Measurements from ENCODE around the gene ELL.

ELL gene

GRCh38 chr19:18478545-18479311 is 43.1 kb downstream of the ELL start:
- H3K9ac ChIP-seq (ENCODE audit: low read depth in 1 of 2, low read length in 2 of 2), result no peak overlapping the region
- no peaks in the 10 kb centered on the region for H3K9me3 ChIP-seq (ENCODE audit: control insufficient read depth in 1 of 2, low read length in 2 of 2)
- H3K4me3 ChIP-seq (ENCODE audit: low read depth in 1 of 2, low read length in 2 of 2), result no peak overlapping the region
- peak overlapping the region; percentile 63 for H3K27ac ChIP-seq (ENCODE audit: low read depth, low read length)
- H3K36me3 ChIP-seq (ENCODE audit: control insufficient read depth in 1 of 2, insufficient read depth in 2 of 2, low read length in 2 of 2), result no peaks in the 10 kb centered on the region
- peaks cover 51 to 83% of the 10 kb centered on the region in 2 donors for H3K4me1 ChIP-seq (ENCODE audit: control insufficient read depth in 1 of 2, insufficient read depth in 2 of 2, low read length in 2 of 2)
- H3K27me3 ChIP-seq (ENCODE audit: control insufficient read depth in 1 of 2, insufficient read depth in 2 of 2, low read length in 2 of 2), result no peaks in the 10 kb centered on the region

- no peak overlapping the region for H3K4me3 ChIP-seq (ENCODE audit: low read depth in 1 of 2, low read length in 2 of 2)
- H3K36me3 ChIP-seq (ENCODE audit: control insufficient read depth in 1 of 2, insufficient read depth in 2 of 2, low read length in 2 of 2), result no peaks in the 10 kb centered on the region
- H3K9ac ChIP-seq (ENCODE audit: low read depth in 1 of 2, low read length in 2 of 2), result no peak overlapping the region
- H3K4me1 ChIP-seq (ENCODE audit: control insufficient read depth in 1 of 2, insufficient read depth in 2 of 2, low read length in 2 of 2), result peaks cover 54 to 80% of the 10 kb centered on the region in 2 donors
- H3K27me3 ChIP-seq (ENCODE audit: control insufficient read depth in 1 of 2, insufficient read depth in 2 of 2, low read length in 2 of 2), result no peaks in the 10 kb centered on the region
- H3K9me3 ChIP-seq (ENCODE audit: control insufficient read depth in 1 of 2, low read length in 2 of 2), result no peaks in the 10 kb centered on the region
- H3K27ac ChIP-seq (ENCODE audit: low read depth, low read length), result no peak overlapping the region
Measured at GRCh38 chr19:18477974-18478373, 43.9 kb downstream of the ELL start.

GRCh38 chr19:18477042-18477779 is 44.7 kb downstream of the ELL start:
- H3K27me3 ChIP-seq (ENCODE audit: control insufficient read depth in 1 of 2, insufficient read depth in 2 of 2, low read length in 2 of 2), result no peaks in the 10 kb centered on the region
- peaks cover 0 to 1% of the 10 kb centered on the region in 2 donors for H3K36me3 ChIP-seq (ENCODE audit: control insufficient read depth in 1 of 2, insufficient read depth in 2 of 2, low read length in 2 of 2)
- H3K27ac ChIP-seq (ENCODE audit: low read depth, low read length), result no peak overlapping the region
- H3K9me3 ChIP-seq (ENCODE audit: control insufficient read depth in 1 of 2, low read length in 2 of 2), result no peaks in the 10 kb centered on the region
- peaks cover 54 to 82% of the 10 kb centered on the region in 2 donors for H3K4me1 ChIP-seq (ENCODE audit: control insufficient read depth in 1 of 2, insufficient read depth in 2 of 2, low read length in 2 of 2)
- no peak overlapping the region for H3K4me3 ChIP-seq (ENCODE audit: low read depth in 1 of 2, low read length in 2 of 2)
- H3K9ac ChIP-seq (ENCODE audit: low read depth in 1 of 2, low read length in 2 of 2), result no peak overlapping the region

DNA sequence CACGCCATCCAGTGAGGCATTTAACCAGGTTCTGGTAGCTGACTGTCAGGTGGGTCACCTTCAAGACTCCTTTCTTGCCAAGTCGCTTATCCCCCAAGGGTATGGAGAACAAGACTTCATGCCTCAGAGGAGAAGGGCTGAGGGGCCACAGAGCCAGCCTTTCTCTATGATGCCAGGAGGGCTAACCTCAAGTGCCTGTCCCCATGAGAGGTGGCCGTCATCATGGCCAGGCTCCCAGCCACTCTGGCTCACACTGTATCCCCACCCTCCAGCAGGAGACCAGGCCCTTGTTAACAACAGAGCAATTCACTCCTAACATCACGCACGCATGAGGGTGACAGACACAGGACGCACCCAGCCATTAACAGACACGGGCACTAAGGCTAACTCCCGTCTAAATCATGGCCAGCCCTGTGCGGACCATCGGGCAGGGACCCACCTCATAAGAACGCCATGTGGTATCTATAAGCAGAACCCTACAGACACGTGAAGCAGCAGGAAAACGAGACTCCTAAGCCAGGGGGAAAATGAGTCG is 45.3 kb downstream of the ELL start:
- H3K27ac ChIP-seq (ENCODE audit: low read depth, low read length), result no peak overlapping the region
- peaks cover 54 to 81% of the 10 kb centered on the region in 2 donors for H3K4me1 ChIP-seq (ENCODE audit: control insufficient read depth in 1 of 2, insufficient read depth in 2 of 2, low read length in 2 of 2)
- peaks cover 0 to 6% of the 10 kb centered on the region in 2 donors for H3K36me3 ChIP-seq (ENCODE audit: control insufficient read depth in 1 of 2, insufficient read depth in 2 of 2, low read length in 2 of 2)
- H3K9ac ChIP-seq (ENCODE audit: low read depth in 1 of 2, low read length in 2 of 2), result no peak overlapping the region
- H3K4me3 ChIP-seq (ENCODE audit: low read depth in 1 of 2, low read length in 2 of 2), result no peak overlapping the region
- H3K27me3 ChIP-seq (ENCODE audit: control insufficient read depth in 1 of 2, insufficient read depth in 2 of 2, low read length in 2 of 2), result no peaks in the 10 kb centered on the region
- no peaks in the 10 kb centered on the region for H3K9me3 ChIP-seq (ENCODE audit: control insufficient read depth in 1 of 2, low read length in 2 of 2)

DNA sequence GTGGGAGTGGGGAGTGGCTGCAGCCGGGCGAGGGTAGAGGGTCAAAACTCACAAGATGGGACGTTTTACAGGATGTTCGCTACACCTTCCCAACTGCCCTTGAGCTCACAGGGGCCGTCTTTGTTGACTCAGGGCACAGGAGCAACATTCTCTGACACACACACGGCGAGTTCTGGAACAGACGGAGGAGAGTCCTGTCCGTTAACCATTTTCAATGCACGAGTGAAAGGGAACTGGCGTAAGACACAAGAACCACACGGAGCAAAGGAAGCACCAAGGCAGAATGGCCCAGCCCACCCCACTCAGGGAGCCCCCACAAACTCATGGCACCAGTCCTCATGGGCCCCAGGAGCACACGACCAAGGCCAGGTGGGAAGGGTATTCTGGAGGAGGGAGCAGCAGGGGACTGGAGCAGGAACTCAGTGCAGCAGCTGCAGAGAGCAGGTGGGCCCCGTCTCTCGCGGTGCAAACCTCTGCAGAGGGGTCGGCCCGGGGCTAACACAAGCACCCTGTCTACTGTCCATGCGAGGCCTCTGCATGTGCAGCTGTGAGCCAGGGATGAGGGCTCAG is 46.0 kb downstream of the ELL start:
- H3K4me3 ChIP-seq (ENCODE audit: low read depth in 1 of 2, low read length in 2 of 2), result no peak overlapping the region
- H3K9ac ChIP-seq (ENCODE audit: low read depth in 1 of 2, low read length in 2 of 2), result no peak overlapping the region
- H3K27ac ChIP-seq (ENCODE audit: low read depth, low read length), result peak overlapping the region; percentile 0
- H3K4me1 ChIP-seq (ENCODE audit: control insufficient read depth in 1 of 2, insufficient read depth in 2 of 2, low read length in 2 of 2), result peaks cover 48 to 74% of the 10 kb centered on the region in 2 donors
- no peaks in the 10 kb centered on the region for H3K27me3 ChIP-seq (ENCODE audit: control insufficient read depth in 1 of 2, insufficient read depth in 2 of 2, low read length in 2 of 2)
- H3K36me3 ChIP-seq (ENCODE audit: control insufficient read depth in 1 of 2, insufficient read depth in 2 of 2, low read length in 2 of 2), result peaks cover 0 to 6% of the 10 kb centered on the region in 2 donors
- H3K9me3 ChIP-seq (ENCODE audit: control insufficient read depth in 1 of 2, low read length in 2 of 2), result no peaks in the 10 kb centered on the region

DNA sequence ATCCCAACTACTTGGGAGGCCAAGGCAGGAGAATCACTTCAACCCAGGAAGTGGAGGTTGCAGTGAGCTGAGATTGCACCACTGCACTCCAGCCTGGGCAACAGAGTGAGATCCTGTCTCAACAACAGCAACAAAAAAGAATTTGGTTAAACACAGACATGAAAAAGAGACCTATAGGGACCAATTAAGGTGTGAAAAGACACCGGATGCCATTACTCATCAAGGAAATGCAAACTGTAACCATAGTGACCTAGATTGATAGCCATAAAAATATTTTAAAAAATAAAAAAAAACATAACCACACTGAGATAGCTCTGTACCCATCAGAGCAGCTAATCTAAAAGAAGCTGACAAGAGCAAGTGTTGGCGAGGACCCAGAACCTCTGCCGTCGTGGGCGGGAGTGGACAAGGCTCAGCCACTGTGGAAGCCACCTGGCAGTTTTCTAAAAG is 46.8 kb downstream of the ELL start:
- H3K4me3 ChIP-seq (ENCODE audit: low read depth in 1 of 2, low read length in 2 of 2), result no peak overlapping the region
- peaks cover 46 to 74% of the 10 kb centered on the region in 2 donors for H3K4me1 ChIP-seq (ENCODE audit: control insufficient read depth in 1 of 2, insufficient read depth in 2 of 2, low read length in 2 of 2)
- H3K27me3 ChIP-seq (ENCODE audit: control insufficient read depth in 1 of 2, insufficient read depth in 2 of 2, low read length in 2 of 2), result no peaks in the 10 kb centered on the region
- no peak overlapping the region for H3K27ac ChIP-seq (ENCODE audit: low read depth, low read length)
- H3K9ac ChIP-seq (ENCODE audit: low read depth in 1 of 2, low read length in 2 of 2), result no peak overlapping the region
- no peaks in the 10 kb centered on the region for H3K9me3 ChIP-seq (ENCODE audit: control insufficient read depth in 1 of 2, low read length in 2 of 2)
- peaks cover 0 to 6% of the 10 kb centered on the region in 2 donors for H3K36me3 ChIP-seq (ENCODE audit: control insufficient read depth in 1 of 2, insufficient read depth in 2 of 2, low read length in 2 of 2)

- Histone ChIP-seq H3K9ac (ENCODE audit: low read depth in 1 of 2, low read length in 2 of 2) (no peak overlapping the region), H3K9me3 (ENCODE audit: control insufficient read depth in 1 of 2, low read length in 2 of 2) (no peaks in the 10 kb centered on the region), H3K27ac (ENCODE audit: low read depth, low read length) (no peak overlapping the region), H3K27me3 (ENCODE audit: control insufficient read depth in 1 of 2, insufficient read depth in 2 of 2, low read length in 2 of 2) (no peaks in the 10 kb centered on the region), H3K4me1 (ENCODE audit: control insufficient read depth in 1 of 2, insufficient read depth in 2 of 2, low read length in 2 of 2) (peaks cover 45 to 74% of the 10 kb centered on the region in 2 donors), H3K4me3 (ENCODE audit: low read depth in 1 of 2, low read length in 2 of 2) (no peak overlapping the region), H3K36me3 (ENCODE audit: control insufficient read depth in 1 of 2, insufficient read depth in 2 of 2, low read length in 2 of 2) (peaks cover 0 to 6% of the 10 kb centered on the region in 2 donors)
Measured at GRCh38 chr19:18474366-18474887, 47.4 kb downstream of the ELL start.

DNA sequence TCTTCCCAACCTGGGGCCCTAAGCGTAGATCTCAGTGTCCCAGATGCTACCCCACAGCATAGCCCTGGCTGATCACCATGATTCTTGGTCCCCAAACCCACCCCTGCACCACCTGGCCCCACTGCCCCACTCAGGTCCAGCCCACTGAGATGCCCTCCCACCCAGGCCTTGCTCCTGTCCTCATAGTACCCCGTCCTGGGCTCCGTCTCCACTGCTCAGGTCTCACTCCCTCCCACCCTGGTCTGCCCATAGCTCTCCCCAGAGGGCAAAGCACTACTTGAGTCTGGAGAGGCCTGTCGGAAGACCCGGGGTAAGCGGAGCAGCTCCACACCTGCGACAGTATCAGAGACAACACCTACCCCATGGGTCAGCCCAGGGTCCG is 48.2 kb downstream of the ELL start:
- Histone ChIP-seq H3K27me3 (ENCODE audit: control insufficient read depth in 1 of 2, insufficient read depth in 2 of 2, low read length in 2 of 2) (no peaks in the 10 kb centered on the region), H3K36me3 (ENCODE audit: control insufficient read depth in 1 of 2, insufficient read depth in 2 of 2, low read length in 2 of 2) (peaks cover 0 to 6% of the 10 kb centered on the region in 2 donors), H3K4me1 (ENCODE audit: control insufficient read depth in 1 of 2, insufficient read depth in 2 of 2, low read length in 2 of 2) (peaks cover 44 to 73% of the 10 kb centered on the region in 2 donors), H3K27ac (ENCODE audit: low read depth, low read length) (no peak overlapping the region), H3K4me3 (ENCODE audit: low read depth in 1 of 2, low read length in 2 of 2) (no peak overlapping the region), H3K9me3 (ENCODE audit: control insufficient read depth in 1 of 2, low read length in 2 of 2) (no peaks in the 10 kb centered on the region), H3K9ac (ENCODE audit: low read depth in 1 of 2, low read length in 2 of 2) (no peak overlapping the region)

DNA sequence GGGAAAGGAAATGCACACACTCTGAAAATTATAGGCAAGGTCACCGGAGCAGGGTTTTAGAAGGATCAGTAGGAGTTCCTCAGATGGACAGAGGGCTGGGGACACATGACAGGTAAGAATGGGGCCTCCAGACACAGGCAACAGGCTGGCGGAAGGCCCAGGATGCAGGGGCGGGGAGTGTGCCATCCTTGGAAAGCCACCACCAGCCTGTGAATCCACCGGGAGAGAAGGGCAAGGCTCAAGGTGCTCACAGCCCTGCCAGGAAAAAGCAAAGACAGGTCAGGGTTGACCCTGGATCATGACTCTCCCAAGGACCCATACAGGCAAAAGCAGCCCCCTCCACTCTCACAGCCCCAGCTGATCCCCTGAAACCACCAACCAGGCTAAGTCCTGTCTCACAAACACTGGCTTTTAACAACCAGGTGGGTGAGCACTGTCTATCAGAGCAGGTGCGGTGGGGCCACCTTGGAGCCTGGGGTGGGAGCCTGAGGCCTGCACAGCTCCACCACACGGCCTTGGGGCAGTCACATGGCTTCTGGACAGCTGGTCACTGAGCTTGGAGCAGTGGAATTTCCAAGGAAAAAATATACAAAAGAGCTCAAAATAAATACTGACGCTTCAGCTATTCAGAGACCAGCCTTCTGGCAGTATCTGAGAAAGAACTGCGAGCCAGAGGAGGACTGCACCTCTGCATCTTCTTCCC is 48.7 kb downstream of the ELL start:
- H3K36me3 ChIP-seq (ENCODE audit: control insufficient read depth in 1 of 2, insufficient read depth in 2 of 2, low read length in 2 of 2), result peaks cover 0 to 6% of the 10 kb centered on the region in 2 donors
- H3K27ac ChIP-seq (ENCODE audit: low read depth, low read length), result no peak overlapping the region
- H3K9me3 ChIP-seq (ENCODE audit: control insufficient read depth in 1 of 2, low read length in 2 of 2), result no peaks in the 10 kb centered on the region
- H3K4me1 ChIP-seq (ENCODE audit: control insufficient read depth in 1 of 2, insufficient read depth in 2 of 2, low read length in 2 of 2), result peaks cover 38 to 67% of the 10 kb centered on the region in 2 donors
- no peaks in the 10 kb centered on the region for H3K27me3 ChIP-seq (ENCODE audit: control insufficient read depth in 1 of 2, insufficient read depth in 2 of 2, low read length in 2 of 2)
- no peak overlapping the region for H3K4me3 ChIP-seq (ENCODE audit: low read depth in 1 of 2, low read length in 2 of 2)
- peak overlapping the region in 1 of 2 donors; percentile 21 for H3K9ac ChIP-seq (ENCODE audit: low read depth in 1 of 2, low read length in 2 of 2)
